DND-41 (cell line): ENCODE measurements around the gene SEL1L.

ENCODE experiments used
- EZH2 ChIP-seq: IDR thresholded peaks from 3 replicates; pipeline ENCODE4 v1.6.1; 2012; ENCODE audit warnings: borderline replicate concordance, low read depth, mild to moderate bottlenecking, moderate library complexity, low read length, inconsistent platforms; ENCODE audit not compliant: severe bottlenecking
- TF ChIP-seq, protein P1 (sequence below): IDR thresholded peaks from 2 replicates; pipeline ENCODE4 v1.5.1; 2012; ENCODE audit warnings: borderline replicate concordance, low read length, moderate library complexity, mild to moderate bottlenecking; ENCODE audit not compliant: poor library complexity, severe bottlenecking; ENCODE audit errors: extremely low read depth

GRCh38 chr14:81551471-81551870, 17.8 kb upstream of the SEL1L start:
- TF ChIP-seq, protein P1, sequence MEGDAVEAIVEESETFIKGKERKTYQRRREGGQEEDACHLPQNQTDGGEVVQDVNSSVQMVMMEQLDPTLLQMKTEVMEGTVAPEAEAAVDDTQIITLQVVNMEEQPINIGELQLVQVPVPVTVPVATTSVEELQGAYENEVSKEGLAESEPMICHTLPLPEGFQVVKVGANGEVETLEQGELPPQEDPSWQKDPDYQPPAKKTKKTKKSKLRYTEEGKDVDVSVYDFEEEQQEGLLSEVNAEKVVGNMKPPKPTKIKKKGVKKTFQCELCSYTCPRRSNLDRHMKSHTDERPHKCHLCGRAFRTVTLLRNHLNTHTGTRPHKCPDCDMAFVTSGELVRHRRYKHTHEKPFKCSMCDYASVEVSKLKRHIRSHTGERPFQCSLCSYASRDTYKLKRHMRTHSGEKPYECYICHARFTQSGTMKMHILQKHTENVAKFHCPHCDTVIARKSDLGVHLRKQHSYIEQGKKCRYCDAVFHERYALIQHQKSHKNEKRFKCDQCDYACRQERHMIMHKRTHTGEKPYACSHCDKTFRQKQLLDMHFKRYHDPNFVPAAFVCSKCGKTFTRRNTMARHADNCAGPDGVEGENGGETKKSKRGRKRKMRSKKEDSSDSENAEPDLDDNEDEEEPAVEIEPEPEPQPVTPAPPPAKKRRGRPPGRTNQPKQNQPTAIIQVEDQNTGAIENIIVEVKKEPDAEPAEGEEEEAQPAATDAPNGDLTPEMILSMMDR: no peak
- TF ChIP-seq EZH2: no peak
